SK-N-SH treated with all-trans-retinoic acid at 6 μM for 48 hours (cell line): ENCODE measurements around the gene RAPGEF5.

Experiments used
- ATAC-seq: fragments of 200-7000 bp; cut with Tn5 transposase; 3 replicates; pipeline ENCODE4 v1.9.1; 2020; ENCODE audit warnings: mild to moderate bottlenecking, moderate library complexity
- ARNTL ChIP-seq: fragments of 450-650 bp; formaldehyde crosslinking; IDR thresholded peaks from 2 replicates; pipeline ENCODE4 v1.5.0; 2020; ENCODE audit warnings: low read depth, mild to moderate bottlenecking, moderate library complexity, borderline replicate concordance
- BACH2 ChIP-seq: fragments of 250-450 bp; sonication (Bioruptor Pico); IDR thresholded peaks from 2 replicates; pipeline ENCODE4 v1.9.0; 2021; ENCODE audit warnings: mild to moderate bottlenecking, borderline replicate concordance
- CSDC2 ChIP-seq: fragments of 250-450 bp; sonication (Bioruptor Pico); IDR thresholded peaks from 2 replicates; pipeline ENCODE4 v1.5.0; 2020; ENCODE audit warnings: mild to moderate bottlenecking, moderate library complexity
- CSRNP3 ChIP-seq: fragments of 250-450 bp; sonication (Bioruptor Pico); IDR thresholded peaks from 2 replicates; pipeline ENCODE4 v1.5.1; 2021; ENCODE audit warnings: mild to moderate bottlenecking, moderate library complexity
- ESRRG ChIP-seq: fragments of 250-450 bp; sonication (Bioruptor Pico); IDR thresholded peaks from 2 replicates; pipeline ENCODE4 v1.6.1; 2021; ENCODE audit warnings: mild to moderate bottlenecking
- GLIS3 ChIP-seq: fragments of 250-450 bp; sonication (Bioruptor Pico); IDR thresholded peaks from 2 replicates; pipeline ENCODE4 v1.5.0; 2020; ENCODE audit warnings: mild to moderate bottlenecking, moderate library complexity
- ISL1 ChIP-seq: fragments of 250-450 bp; sonication (Bioruptor Pico); IDR thresholded peaks from 2 replicates; pipeline ENCODE4 v2.1.2; 2022; ENCODE audit warnings: mild to moderate bottlenecking, moderate library complexity
- OSR1 ChIP-seq: fragments of 250-450 bp; sonication (Bioruptor Pico); IDR thresholded peaks from 2 replicates; pipeline ENCODE4 v1.8.0; 2022; ENCODE audit warnings: moderate library complexity, mild to moderate bottlenecking, inconsistent platforms
- PATZ1 ChIP-seq: fragments of 250-450 bp; sonication (Bioruptor Pico); IDR thresholded peaks from 2 replicates; pipeline ENCODE4 v1.8.0; 2020; ENCODE audit warnings: mild to moderate bottlenecking, moderate library complexity, borderline replicate concordance
- PPARA ChIP-seq: fragments of 250-450 bp; sonication (Bioruptor Pico); IDR thresholded peaks from 2 replicates; pipeline ENCODE4 v1.5.0; 2020; ENCODE audit warnings: mild to moderate bottlenecking, borderline replicate concordance
- RARB ChIP-seq: fragments of 250-450 bp; sonication (Bioruptor Pico); IDR thresholded peaks from 2 replicates; pipeline ENCODE4 v1.8.0; 2021; ENCODE audit warnings: mild to moderate bottlenecking, moderate library complexity
- SNAI2 ChIP-seq: fragments of 250-450 bp; sonication (Bioruptor Pico); IDR thresholded peaks from 2 replicates; pipeline ENCODE4 v1.5.0; 2020; ENCODE audit warnings: mild to moderate bottlenecking, moderate library complexity
- TCF4 ChIP-seq: fragments of 250-450 bp; sonication (Bioruptor Pico); IDR thresholded peaks from 2 replicates; pipeline ENCODE4 v1.8.0; 2021; ENCODE audit warnings: mild to moderate bottlenecking, moderate library complexity, borderline replicate concordance
- TOX ChIP-seq: fragments of 250-450 bp; sonication (Bioruptor Pico); IDR thresholded peaks from 2 replicates; pipeline ENCODE4 v1.8.0; 2021; ENCODE audit warnings: mild to moderate bottlenecking, moderate library complexity, borderline replicate concordance
- ZC3H10 ChIP-seq: fragments of 250-450 bp; sonication (Bioruptor Pico); IDR thresholded peaks from 2 replicates; pipeline ENCODE4 v1.5.1; 2021; ENCODE audit warnings: mild to moderate bottlenecking, moderate library complexity
- ZFP3 ChIP-seq: fragments of 250-450 bp; sonication (Bioruptor Pico); IDR thresholded peaks from 2 replicates; pipeline ENCODE4 v1.5.0; 2020; ENCODE audit warnings: mild to moderate bottlenecking, moderate library complexity
- ZFP30 ChIP-seq: fragments of 450-650 bp; formaldehyde crosslinking; IDR thresholded peaks from 2 replicates; pipeline ENCODE4 v1.5.0; 2022; ENCODE audit warnings: mild to moderate bottlenecking, moderate library complexity
- ZNF565 ChIP-seq: fragments of 450-650 bp; formaldehyde crosslinking; conservative IDR thresholded peaks from 2 replicates; pipeline ENCODE4 v1.5.0; 2020; ENCODE audit warnings: low read depth, mild to moderate bottlenecking, moderate library complexity
- ZNF70 ChIP-seq: fragments of 450-650 bp; formaldehyde crosslinking; IDR thresholded peaks from 2 replicates; pipeline ENCODE4 v1.5.0; 2020; ENCODE audit warnings: mild to moderate bottlenecking, moderate library complexity
- ZNF8 ChIP-seq: fragments of 450-650 bp; formaldehyde crosslinking; IDR thresholded peaks from 2 replicates; pipeline ENCODE4 v1.5.0; 2020; ENCODE audit warnings: mild to moderate bottlenecking, moderate library complexity
- TF ChIP-seq, protein P1 (sequence below): fragments of 250-450 bp; sonication (Bioruptor Pico); IDR thresholded peaks from 2 replicates; pipeline ENCODE4 v1.5.1; 2020; ENCODE audit warnings: low read depth, mild to moderate bottlenecking, moderate library complexity
- TF ChIP-seq, protein P2 (sequence below): fragments of 250-450 bp; sonication (Bioruptor Pico); IDR thresholded peaks from 2 replicates; pipeline ENCODE4 v1.5.0; 2020; ENCODE audit warnings: mild to moderate bottlenecking, moderate library complexity
- TF ChIP-seq, protein P3 (sequence below): fragments of 250-450 bp; sonication (Bioruptor Pico); IDR thresholded peaks from 2 replicates; pipeline ENCODE4 v1.8.0; 2021; ENCODE audit warnings: low read depth, mild to moderate bottlenecking, moderate library complexity, borderline replicate concordance

The RAPGEF5 gene

DNA sequence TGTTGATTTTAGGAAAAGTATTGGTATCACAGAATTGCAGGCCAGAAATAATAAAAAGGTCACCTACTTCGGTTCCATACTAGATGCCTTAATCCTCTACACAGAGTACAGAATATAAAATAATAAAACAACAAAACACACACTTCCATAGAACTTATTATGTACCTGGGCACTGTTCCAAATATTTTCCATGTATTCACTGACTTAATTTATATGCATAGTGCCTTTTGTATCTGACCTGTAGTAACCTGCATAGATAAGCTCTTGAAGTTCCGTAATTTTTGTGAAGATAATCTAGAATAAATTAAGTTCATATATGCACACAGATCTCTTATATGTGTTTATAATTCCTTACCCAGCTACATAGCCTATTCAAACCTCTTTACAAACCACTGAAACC lies 78.3 kb downstream of the RAPGEF5 start (continued):
- TF ChIP-seq, protein P1, sequence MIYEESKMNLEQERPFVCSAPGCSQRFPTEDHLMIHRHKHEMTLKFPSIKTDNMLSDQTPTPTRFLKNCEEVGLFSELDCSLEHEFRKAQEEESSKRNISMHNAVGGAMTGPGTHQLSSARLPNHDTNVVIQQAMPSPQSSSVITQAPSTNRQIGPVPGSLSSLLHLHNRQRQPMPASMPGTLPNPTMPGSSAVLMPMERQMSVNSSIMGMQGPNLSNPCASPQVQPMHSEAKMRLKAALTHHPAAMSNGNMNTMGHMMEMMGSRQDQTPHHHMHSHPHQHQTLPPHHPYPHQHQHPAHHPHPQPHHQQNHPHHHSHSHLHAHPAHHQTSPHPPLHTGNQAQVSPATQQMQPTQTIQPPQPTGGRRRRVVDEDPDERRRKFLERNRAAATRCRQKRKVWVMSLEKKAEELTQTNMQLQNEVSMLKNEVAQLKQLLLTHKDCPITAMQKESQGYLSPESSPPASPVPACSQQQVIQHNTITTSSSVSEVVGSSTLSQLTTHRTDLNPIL (CRISPR knock-in tag), result no peak
- TF ChIP-seq ISL1 (CRISPR knock-in tag) (no peak), TCF4 (CRISPR knock-in tag) (no peak)
- TF ChIP-seq, all 23 proteins: peak for 0

DNA sequence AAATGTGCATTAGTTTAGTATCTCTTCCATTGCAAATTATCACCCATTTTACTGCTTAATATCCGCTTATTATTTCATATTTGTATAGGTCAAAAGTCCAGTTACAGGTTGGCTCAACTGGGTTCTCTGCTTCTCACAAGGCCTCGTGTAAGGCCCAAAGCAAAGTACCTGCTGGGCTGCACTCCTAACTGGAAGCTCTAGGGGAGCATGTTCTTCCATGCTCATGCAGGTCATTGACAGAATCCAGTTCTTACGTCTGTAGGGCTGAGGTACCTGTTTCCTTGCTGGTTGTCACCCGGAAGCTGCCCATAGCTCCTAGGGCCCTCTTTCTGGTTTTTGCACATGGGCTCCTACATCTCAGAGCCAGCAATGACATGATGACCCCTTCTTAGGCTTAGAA lies 79.6 kb downstream of the RAPGEF5 start:
- ATAC-seq, result no peak
- TF ChIP-seq PPARA, result no peak
- TF ChIP-seq ZNF70 (CRISPR knock-in tag), result no peak
- TF ChIP-seq TCF4 (CRISPR knock-in tag), result no peak
- TF ChIP-seq ZC3H10, result no peak
- no peak for TF ChIP-seq ZNF565 (CRISPR knock-in tag)
- TF ChIP-seq SNAI2, result no peak
- no peak for TF ChIP-seq CSDC2 (CRISPR knock-in tag)
- no peak for TF ChIP-seq OSR1 (CRISPR knock-in tag)
- TF ChIP-seq, protein P2, sequence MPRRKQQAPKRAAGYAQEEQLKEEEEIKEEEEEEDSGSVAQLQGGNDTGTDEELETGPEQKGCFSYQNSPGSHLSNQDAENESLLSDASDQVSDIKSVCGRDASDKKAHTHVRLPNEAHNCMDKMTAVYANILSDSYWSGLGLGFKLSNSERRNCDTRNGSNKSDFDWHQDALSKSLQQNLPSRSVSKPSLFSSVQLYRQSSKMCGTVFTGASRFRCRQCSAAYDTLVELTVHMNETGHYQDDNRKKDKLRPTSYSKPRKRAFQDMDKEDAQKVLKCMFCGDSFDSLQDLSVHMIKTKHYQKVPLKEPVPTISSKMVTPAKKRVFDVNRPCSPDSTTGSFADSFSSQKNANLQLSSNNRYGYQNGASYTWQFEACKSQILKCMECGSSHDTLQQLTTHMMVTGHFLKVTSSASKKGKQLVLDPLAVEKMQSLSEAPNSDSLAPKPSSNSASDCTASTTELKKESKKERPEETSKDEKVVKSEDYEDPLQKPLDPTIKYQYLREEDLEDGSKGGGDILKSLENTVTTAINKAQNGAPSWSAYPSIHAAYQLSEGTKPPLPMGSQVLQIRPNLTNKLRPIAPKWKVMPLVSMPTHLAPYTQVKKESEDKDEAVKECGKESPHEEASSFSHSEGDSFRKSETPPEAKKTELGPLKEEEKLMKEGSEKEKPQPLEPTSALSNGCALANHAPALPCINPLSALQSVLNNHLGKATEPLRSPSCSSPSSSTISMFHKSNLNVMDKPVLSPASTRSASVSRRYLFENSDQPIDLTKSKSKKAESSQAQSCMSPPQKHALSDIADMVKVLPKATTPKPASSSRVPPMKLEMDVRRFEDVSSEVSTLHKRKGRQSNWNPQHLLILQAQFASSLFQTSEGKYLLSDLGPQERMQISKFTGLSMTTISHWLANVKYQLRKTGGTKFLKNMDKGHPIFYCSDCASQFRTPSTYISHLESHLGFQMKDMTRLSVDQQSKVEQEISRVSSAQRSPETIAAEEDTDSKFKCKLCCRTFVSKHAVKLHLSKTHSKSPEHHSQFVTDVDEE (CRISPR knock-in tag), result no peak

GRCh38 chr7:22275661-22276060 lies 81.3 kb downstream of the RAPGEF5 start:
- ATAC-seq, result no peak
- TF ChIP-seq RARB (CRISPR knock-in tag) (no peak), ZC3H10 (no peak), GLIS3 (CRISPR knock-in tag) (no peak), ESRRG (CRISPR knock-in tag) (no peak), ARNTL (CRISPR knock-in tag) (no peak), ZFP30 (no peak), ZNF565 (CRISPR knock-in tag) (no peak), BACH2 (no peak), CSRNP3 (CRISPR knock-in tag) (no peak), ZNF8 (CRISPR knock-in tag) (no peak), PATZ1 (no peak), TCF4 (CRISPR knock-in tag) (no peak), PPARA (no peak)
- TF ChIP-seq, all 23 proteins: peak for 0

DNA sequence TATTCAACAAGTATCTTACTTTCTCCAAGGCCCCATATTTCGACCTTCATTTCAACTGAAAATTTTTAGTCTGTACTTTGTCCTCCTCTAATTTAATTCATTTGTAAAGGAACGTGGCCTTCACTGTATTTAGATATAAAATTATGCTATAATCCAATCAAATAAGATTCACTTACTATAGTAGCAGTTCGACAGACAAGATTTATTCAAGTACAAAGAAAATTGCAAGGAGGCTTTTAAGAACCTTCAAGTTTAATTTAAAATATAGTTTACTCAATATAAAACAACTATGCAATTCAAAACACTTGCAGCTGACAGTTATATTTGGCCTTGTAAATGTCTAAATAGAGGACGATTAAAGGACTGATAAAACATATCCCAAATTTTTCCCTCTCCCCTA lies 85.6 kb downstream of the RAPGEF5 start:
- ATAC-seq, result no peak; the same call in 1 of the 3 replicates
- TF ChIP-seq TOX, result no peak
- TF ChIP-seq PPARA, result no peak
- TF ChIP-seq GLIS3 (CRISPR knock-in tag), result no peak
- TF ChIP-seq ZFP3, result no peak
- TF ChIP-seq ZC3H10, result peak; percentile 89; the same call in 1 of the 2 replicates
- TF ChIP-seq CSDC2 (CRISPR knock-in tag), result no peak
- no peak for TF ChIP-seq ESRRG (CRISPR knock-in tag)
- TF ChIP-seq OSR1 (CRISPR knock-in tag), result no peak
- no peak for TF ChIP-seq ARNTL (CRISPR knock-in tag)
- TF ChIP-seq ZNF8 (CRISPR knock-in tag), result no peak
- TF ChIP-seq SNAI2, result no peak
- peak; percentile 96 for TF ChIP-seq ISL1 (CRISPR knock-in tag)
- TF ChIP-seq, protein P3, sequence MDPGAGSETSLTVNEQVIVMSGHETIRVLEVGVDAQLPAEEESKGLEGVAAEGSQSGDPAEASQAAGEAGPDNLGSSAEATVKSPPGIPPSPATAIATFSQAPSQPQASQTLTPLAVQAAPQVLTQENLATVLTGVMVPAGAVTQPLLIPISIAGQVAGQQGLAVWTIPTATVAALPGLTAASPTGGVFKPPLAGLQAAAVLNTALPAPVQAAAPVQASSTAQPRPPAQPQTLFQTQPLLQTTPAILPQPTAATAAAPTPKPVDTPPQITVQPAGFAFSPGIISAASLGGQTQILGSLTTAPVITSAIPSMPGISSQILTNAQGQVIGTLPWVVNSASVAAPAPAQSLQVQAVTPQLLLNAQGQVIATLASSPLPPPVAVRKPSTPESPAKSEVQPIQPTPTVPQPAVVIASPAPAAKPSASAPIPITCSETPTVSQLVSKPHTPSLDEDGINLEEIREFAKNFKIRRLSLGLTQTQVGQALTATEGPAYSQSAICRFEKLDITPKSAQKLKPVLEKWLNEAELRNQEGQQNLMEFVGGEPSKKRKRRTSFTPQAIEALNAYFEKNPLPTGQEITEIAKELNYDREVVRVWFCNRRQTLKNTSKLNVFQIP, result no peak
- no peak for TF ChIP-seq BACH2
- TF ChIP-seq CSRNP3 (CRISPR knock-in tag), result no peak
- no peak for TF ChIP-seq ZFP30
- no peak for TF ChIP-seq RARB (CRISPR knock-in tag)
